ENCODE results near the gene SGPL1.
A peak's percentile ranks its signal among the peaks of the same experiment; 100 is the strongest.
"Not testable (repeated sequence)": the region's sequence is repeated elsewhere in the genome, so short reads cannot be mapped to it uniquely, and the experiment has no call there.

Gene SGPL1, protein sequence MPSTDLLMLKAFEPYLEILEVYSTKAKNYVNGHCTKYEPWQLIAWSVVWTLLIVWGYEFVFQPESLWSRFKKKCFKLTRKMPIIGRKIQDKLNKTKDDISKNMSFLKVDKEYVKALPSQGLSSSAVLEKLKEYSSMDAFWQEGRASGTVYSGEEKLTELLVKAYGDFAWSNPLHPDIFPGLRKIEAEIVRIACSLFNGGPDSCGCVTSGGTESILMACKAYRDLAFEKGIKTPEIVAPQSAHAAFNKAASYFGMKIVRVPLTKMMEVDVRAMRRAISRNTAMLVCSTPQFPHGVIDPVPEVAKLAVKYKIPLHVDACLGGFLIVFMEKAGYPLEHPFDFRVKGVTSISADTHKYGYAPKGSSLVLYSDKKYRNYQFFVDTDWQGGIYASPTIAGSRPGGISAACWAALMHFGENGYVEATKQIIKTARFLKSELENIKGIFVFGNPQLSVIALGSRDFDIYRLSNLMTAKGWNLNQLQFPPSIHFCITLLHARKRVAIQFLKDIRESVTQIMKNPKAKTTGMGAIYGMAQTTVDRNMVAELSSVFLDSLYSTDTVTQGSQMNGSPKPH

GRCh38 chr10:70815504-70816219 is at the start of gene SGPL1:
Gene SGPL1 (plus strand): TSS chr10:70815948. CDS start chr10:70816854, 906 bp downstream.
- peak; percentile 50 for DNase-seq

- peak; percentile 21 for DNase-seq
These were observed 47.6 kb upstream of the SGPL1 start for GRCh38 chr10:70768026-70768685.

DNA sequence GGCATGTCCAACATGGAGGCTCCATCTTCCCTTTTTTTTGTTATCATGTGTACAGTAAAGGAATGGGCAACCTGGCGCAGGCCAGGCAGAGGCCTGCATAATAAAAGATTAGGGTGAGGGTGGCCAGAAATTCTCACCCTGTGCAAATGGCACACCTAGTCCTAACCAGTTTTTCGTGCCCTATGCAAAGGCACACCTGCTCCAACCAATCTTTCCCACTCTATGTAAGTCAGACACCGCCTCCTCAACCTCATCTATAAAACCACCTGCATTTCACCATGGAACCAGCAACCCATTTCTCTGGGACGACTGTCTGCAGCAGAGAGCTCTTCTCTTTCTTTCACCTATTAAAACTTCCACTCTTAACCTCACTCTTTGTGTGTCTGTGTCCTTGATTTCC is 46.6 kb upstream of the SGPL1 start:
- no peak for DNase-seq

DNA sequence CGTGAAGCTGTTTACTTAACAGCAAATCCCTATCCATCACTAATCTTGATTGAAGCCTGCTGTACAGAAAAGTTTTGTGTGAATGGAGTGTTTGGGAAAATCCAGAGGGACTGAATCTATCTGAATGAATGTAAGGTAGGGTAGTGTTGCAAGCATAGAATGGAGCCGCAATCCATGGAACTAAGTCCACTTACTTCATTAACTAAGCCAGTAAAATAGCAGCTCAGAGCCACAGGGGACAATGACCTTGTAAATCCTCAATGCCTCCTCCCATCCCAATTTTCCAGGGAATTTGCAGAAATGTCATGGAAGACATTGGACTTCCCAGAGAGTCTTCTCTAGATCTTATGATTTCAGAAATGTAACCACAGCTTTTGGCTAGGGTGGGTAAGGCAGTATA is 45.7 kb upstream of the SGPL1 start:
- DNase-seq = no peak

DNA sequence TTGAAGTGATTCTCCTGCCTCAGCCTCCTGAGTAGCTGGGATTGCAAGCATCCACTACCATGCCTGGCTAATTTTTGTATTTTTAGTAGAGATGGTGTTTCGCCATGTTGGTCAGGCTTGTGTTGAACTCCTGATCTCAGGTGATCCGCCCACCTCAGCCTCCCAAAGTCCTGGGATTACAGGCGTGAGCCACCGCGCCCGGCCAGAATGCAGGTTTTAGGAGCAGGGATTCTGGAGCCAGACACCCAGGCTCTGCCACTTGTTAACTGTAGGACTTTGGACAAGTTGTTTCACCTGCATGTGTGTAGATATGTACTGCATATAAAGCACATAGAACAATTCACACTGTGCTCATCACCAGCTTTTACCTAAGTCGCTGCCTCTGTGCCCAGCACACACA is 45.2 kb upstream of the SGPL1 start:
- DNase-seq = not testable (repeated sequence)

DNA sequence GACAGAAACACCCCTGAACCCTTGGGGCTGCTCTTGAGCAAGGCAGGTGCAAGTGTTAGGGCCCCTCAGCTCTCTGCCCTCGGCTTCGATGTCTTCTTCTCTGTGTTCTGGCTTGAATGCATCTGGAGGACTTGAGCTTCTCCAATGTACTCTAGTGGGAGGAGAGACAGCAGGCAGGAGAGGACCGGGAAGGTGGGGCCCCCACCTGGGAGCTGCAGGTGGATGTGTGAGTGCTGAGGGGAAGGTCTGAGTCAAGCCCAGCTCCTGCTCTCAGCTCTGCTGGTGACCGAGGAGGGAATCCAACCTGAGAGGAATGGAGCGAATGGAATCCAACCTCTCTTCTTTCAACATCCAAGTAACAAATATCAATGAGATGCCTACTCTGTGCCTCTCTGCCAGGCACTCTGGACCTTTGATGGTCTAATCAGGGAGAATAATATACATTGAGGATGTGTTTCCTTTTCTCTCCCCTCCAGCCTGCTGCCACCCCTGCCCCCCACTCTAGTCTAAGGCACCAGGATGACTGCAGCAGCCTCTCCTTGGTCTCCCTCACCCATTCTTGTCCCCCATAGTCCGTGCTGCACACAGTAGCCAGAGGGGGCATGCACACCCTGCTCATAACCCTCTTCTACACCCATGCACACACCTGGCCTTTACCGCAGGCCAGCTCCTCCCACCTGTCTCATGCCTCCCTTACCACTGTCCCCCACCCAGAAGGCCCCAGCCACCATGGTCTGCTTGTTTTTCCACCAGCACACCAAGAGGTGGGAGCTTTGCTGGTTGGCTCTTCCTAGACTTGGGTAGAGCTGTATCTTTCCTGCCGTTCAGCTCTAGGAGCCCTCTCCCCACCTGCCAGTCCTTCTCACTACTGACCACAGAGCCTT is 44.2 kb upstream of the SGPL1 start:
- no peak for DNase-seq

DNA sequence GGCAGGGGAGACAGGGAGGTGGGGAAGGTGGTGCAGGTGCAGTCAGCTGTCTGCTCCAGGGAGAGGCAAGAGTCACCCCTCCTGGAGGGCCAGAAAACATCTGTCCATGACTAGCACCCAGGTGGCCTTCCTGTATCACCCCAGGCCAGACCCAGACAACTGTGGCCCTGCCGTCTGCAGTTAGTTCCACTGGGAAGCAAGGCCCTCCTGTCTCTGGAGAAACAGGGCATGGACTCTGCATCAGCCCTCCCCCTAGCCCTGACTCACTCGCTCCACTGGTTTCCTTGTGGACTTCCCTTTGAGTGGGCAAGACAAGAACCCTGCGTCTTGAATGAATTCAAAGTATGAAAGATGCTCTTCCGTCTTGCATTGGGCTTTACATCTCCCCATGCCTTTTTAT is 43.1 kb upstream of the SGPL1 start:
- no peak for DNase-seq

- DNase-seq = no peak
These were observed 42.3 kb upstream of the SGPL1 start for GRCh38 chr10:70773461-70773860.

- no peak for DNase-seq
These were observed 41.6 kb upstream of the SGPL1 start for GRCh38 chr10:70773965-70774809.

GRCh38 chr10:70774810-70775678 is 40.7 kb upstream of the SGPL1 start:
- no peak for DNase-seq

DNA sequence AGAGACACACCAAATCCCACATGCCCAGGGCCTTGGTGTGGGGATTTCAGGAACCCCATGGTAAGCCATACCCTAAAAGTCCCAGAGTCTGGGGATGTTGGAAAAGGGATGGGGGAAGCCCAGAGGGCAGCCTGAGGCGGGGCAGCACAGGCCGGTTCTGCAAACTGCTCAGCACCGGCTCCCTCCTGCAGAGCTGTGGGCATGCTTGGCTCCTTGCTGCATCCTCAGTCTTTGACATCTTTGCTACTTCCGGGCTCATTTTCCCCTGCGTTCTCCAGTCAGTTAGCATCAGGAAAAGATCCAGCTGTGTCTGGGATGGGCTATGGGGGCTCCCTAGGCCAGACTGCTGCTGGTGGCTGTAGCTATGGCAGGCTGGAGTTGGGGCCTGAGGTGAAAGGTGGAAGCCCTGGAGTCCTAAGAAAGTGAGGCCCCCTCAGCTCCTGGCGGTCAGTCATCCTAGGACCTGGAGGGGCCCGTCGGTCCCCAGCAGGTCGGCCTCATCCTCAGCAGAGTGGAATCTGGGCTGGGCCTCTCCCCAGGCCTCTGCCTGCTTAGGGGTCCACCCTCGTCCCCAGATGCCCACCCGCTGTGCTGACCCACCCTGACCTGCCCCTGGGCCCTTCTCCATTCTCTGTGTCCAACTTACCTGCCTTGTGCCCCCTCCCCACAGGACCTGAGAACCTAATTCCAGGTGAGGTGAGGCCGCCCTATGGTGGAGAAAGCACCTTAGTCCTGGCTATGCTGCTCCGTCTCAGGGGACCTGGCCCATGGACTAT is 39.9 kb upstream of the SGPL1 start:
- DNase-seq = no peak

DNA sequence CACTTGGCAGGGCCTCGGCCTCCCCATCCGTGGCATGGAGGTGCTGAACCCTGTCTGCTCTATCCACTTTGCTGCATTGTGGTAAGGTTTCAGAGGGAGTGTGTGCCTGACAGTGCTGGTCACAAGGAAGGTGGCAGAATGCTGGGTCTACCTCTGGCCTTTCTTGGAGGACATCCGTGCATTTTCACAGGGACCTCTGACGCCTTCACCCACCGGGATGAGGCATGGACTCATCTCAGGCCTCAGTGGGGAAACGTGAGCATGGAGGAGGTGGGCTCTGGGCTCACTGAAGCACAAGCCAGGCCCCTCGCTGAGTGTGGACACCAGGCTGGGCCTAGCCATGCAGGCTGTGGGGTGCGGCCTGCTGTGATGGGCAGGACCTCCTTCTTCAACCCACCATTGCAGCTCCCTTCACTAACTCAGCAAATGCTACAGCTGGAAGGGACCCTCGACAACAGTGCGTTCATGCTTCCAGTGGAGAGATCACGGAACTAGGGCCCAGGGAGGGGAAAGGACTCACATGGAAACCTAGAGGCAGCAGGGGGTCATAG is 39.2 kb upstream of the SGPL1 start:
- no peak for DNase-seq

DNA sequence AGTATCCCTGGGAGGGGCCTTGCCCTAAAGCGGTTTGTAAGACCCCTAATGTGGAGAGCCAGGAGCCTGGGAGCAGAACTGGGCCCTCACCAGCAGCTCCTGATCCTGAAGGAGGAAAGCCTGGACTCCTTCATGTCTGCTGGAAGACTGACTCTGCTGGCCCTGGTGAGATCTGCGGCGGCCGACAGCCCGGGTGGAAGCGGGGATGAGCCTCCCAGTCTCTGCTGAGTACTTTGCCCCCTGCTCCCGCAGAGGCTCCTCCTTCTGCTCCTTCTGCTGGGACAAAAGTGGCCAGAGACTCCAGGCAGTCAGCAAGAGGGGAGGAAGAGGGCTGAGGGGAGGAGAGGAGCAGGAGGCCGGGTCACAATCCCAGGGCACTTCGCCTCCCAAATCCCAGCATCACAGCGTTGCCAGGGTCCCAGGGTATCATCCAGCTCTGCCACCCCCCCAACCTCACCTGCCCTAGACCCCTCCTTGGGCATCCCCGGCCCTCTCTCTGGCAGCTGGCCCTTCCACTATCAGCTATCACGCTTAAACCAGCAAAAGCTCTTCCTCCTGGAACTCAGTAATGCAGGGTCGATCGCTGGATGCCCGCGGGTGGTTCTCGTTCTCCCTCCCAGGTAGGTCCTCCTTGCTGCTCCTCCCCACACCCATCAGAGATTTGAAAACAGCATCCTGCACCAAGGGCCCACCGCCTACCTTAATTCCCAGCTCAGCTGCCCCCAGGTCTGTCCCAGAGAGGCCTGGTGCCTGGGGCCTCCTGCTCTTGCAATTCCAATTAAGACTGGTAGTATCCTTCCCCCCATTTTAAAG is 38.5 kb upstream of the SGPL1 start:
- no peak for DNase-seq

GRCh38 chr10:70778267-70778924 is 37.4 kb upstream of the SGPL1 start:
- DNase-seq = no peak

DNA sequence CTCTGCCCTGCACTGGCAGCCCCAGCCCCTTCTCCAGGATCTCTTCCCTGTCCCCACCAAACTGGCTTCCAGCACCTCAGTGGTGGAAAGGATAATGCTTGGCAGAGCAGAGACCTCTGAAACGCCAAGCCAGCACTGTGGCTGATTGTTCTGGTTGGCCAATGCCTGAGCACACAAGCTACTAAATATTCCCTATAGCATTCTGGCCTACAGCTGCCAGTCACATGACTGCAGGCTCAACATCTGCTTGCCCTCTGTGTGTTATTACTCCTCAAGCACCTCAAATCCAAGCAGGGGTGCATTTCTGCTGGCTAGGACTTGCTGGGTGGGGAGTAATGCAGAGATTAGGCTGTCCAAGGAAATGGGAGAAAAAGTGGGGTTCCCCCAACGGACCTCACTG is 36.7 kb upstream of the SGPL1 start:
- DNase-seq = no peak

DNA sequence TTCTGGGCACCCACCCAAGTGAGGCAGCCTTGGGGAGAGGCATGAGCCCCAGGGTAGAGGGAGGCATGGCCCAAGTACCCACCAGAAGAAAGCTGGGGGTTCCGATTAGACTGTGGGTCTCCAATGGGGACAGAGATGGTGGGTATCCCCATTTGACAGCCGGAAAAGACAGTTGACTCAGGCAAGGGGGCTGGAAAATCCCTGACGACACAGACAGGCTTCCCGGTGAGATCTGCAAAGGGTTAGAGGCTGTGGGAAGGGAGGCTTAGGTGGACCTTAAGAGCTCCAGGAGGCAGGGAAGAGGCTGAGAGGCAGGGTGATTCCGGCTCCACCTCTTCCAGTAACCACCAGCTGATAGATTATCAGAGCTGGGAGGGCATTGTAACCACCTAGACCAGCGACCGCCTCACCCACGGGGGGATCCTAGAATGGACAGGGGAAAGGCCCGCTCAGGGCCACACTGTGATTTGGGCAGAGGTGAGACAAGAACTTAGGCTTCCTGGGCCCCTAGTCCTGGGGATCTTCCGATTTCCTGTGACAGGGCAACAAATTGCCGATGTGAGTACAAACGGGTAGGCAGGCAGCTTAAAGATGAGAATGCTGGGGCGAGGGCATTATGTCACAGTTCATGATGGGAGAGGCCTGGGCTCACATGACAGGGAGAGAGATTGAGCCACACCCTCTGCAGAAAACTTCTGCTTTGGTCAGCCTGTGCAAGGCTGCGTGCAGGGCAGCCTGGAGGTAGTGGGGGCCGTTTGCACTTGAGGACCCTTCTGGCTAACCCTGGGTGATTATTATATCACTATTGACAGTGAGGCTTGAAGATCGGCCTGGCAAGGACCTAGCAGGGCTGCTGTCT is 36.0 kb upstream of the SGPL1 start:
- no peak for DNase-seq

DNA sequence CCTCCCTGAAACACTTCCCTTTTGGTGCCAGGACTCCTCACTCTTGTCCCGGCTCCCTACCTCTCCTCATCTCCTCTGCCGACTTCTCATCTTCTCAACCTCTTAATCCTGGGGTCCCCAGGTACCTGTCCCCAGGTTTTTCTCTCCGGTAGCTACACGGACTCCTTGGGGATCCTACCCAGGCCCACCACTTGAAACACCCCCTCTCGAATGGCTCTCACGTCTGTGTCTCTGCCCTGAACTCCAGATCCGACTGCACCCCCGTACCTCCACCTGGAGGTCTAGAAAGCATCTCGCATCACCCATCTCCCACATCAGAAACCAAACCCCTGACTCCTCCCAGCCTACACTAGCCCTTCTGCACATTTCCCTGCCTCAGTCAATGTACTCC is 35.4 kb upstream of the SGPL1 start:
- DNase-seq = no peak
